GM19452 (cell line): ENCODE data around the gene FGD5.

ENCODE experiments used
- ATAC-seq: cut with Tn5 transposase; IDR thresholded peaks from one replicate; pipeline ENCODE4 v1.9.1; 2021; ENCODE audit not compliant: unreplicated experiment

Gene FGD5

DNA sequence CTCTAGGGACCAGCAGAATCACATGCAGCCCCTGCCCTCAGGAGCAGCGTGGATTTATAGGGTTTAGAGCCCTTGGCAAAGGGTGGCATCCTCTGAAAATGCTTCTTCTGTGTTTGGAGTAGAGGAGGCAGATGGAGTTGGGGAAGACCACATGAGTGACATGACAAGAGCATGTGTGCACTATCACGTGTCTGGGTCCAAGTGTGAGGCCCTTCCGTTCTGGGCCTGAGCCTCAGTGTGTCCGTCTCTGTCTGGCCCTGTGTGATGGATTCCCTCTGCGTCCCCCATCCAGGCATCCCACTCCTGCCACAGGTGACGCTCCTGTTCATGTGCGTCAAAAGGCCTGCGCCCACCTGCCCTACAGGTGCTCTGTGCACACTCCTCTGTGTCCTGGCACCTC, 30.1 kb downstream of the FGD5 start:
- ATAC-seq = no peak

DNA sequence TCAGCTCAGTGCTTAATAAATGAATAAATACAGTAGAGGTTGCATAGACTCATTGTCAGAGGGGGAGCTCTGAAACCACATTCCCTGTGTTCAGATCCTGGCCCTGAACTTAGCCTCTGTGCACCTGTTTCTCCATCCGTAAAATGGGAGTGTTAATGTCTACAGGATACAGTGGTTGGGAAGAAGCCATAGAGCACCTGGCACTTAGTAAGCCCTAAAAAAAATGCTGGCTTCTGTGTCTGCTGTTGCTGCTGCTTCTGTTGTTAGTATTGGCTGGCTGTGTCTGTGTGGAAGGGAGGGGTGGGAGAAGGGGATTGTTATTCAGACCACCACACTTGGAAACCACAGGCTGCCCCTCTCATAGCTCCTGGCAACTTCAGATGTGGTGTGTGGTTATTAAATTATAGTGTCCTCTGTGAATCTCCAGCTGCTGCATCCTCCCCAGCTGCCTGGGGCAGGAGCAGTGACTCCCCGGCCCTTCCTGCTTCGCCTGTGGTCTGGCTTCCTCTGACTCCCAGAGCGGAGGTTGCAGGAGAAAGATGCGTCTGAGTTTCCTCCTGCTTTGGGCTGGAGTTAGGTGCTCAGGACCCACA, 31.0 kb downstream of the FGD5 start:
- no peak for ATAC-seq

DNA sequence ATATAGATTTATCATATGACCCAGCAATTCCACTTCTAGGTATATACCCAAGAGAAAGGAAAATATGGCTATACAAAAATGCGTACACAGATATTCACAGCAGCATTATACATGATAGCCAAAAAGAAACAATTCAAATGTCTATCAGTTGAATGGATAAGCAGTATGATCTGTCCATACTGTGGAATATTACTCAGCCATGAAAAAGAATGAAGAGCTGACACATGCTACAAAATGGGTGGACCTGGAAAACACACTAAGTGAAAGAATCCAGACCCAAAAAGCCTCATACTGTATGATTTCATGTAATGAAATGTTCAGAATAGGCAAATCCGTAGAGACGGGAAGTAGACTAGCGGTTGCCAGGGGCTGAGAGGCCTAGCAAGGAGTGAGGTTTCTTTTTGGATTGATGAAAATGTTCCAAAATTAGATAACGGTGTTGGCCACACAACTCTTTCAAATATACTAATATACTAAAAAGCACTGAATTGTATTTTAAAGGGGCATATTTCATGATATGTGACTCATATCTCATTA, 33.4 kb downstream of the FGD5 start:
- ATAC-seq = no peak

GRCh38 chr3:14852717-14853116, 34.0 kb downstream of the FGD5 start:
- ATAC-seq = no peak

DNA sequence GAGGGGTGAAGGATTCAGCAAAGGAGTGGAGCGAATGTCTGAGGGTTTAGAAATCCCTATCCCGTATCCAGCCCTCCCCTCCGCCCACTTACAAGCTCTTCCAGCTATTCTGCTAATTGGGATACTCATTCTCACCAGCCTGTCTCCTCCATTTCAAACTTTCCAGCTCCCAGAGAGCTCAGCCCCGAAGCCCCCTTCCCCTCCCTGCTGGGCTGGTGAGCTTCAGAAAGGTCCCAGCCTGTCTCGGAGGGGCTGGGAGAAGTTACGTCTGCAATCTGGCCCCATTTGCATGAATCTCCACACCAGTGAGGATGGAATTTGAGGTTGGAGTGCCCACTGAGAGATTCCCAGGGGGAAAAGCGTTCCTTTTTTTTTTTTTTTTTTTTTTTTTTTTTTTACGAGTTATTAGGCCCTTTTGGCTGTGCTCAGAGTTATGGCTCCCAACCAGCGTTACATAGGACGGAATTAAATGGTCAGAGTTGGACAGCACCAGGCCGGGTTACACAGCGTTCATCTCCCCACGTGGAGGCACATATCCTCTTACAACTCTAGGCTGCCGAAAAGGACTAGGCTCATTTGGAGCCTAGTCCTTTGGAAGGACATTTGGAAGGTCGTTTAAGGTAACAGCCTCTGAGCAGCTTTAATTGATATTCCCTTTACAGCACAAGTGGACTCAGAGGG, 34.6 kb downstream of the FGD5 start:
- no peak for ATAC-seq

- ATAC-seq = no peak
Measured at GRCh38 chr3:14857506-14857905, 38.7 kb downstream of the FGD5 start.

DNA sequence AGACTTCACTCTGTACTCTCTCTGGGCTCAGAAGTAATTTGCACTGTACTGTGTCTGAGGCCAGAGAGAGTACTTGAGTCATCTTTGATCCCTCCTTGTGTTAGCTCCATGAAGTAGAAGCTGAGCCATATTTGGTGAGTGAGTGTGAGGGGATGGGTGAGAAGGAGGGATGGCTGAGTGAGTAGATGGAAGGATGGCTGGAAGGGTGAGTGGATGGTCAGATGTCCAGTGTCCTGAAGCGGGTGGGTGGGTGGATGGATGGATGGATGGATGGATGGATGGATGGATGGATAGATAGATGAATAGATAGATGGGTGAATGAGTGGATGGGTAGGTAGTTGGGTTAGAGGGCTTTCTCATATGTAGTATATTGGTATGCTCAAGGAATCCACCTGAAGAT, 39.3 kb downstream of the FGD5 start:
- ATAC-seq = no peak

DNA sequence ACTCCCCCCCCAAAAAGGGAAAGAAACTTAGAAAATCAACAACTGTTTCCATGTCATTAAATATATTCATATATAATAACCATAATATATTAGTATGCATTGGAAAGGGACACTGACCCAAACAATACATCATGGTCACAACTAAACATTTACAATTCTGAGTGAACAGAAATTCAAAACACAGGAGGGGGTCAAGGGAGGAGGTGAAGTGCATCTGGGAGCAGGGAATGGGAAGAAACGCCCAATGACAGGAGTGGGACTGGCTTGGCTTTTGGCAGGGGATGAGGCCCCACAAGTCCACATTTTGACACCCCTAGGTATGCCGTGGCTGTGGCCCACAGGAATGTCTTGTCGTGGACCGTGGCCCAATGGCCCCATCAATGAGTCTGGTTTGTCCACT, 41.1 kb downstream of the FGD5 start:
- ATAC-seq = no peak

GRCh38 chr3:14861031-14861430, 42.3 kb downstream of the FGD5 start:
- ATAC-seq = no peak

- ATAC-seq = no peak
Measured at GRCh38 chr3:14861446-14862302, 42.9 kb downstream of the FGD5 start.

- ATAC-seq = no peak
Measured at GRCh38 chr3:14862303-14862660, 43.5 kb downstream of the FGD5 start.

GRCh38 chr3:14862661-14863230, 44.0 kb downstream of the FGD5 start:
- ATAC-seq = no peak

DNA sequence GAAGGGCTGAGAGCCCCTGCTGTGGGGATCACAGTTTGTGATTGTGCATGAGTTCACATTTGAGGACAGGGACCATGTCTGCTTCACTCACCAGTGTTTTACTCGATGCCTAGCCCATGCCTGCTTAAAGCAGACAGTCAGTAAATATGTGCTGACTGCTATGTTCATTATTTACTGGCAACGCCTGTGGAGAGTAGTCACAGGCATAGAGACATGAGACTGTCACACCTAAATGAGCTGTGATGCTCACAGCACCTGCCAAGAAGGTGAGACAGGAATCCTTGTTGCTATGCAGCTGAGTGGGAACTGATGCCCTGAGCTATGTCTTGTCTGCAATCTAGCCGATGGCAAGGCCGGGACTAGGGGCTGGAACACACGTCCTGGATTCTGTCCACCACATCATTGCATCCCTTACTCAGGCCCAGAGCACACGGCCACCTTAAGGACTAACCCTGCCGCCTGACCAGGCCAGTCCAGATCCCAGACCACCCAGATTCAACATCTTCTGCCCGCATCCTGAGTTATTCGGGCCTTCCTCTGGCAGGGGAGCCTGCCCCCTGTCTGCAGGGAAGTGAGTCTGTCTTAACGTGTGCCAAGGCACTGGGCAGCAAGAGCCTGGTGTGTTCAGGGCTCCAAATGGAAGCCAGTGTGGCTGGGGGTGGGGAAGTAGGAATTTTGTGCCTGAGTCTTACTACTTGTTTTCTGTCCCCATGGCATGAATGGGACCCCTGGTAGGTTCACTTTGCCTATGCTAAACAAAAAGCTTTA, 44.8 kb downstream of the FGD5 start:
- no peak for ATAC-seq

DNA sequence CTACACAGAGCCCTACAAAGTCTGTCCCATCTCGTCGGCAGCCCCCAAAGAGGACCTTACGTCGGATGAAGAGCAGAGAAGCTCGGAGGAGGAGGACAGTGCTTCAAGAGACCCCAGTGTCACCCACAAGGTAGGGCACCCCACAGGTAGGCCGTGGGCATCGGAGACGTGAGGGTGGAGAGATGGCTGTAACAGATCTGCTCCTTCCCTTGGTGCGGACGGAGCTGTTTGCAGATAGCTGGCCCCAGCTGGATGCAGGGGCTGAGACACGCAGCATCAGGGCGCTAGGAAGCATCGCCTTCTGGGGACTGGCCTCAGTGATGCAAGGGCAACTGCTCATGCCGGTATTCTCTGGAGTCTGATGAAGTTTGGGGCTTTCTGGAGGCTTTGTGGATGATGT, 45.4 kb downstream of the FGD5 start:
- no peak for ATAC-seq

DNA sequence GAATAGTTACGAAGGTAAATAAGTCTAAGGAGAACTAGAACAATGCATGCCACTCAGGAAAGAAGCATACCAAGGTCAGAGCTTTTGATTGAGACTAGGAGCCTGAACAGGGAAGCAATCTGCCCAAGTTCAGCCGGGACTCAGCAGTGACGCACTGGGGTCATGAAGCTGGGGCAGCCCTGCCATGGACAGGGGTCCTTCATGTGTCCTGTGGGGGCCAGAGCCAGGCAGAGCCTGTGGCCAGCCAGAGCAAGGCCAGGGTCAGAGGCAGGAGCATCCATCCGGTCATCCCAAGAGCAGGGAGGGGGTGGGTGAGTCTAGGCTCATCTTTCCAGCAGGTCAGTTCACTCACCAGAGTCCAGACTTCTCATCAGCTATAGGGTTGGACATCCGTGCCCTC, 47.9 kb downstream of the FGD5 start:
- ATAC-seq = no peak

- ATAC-seq = no peak
Measured at GRCh38 chr3:14867936-14868570, 49.3 kb downstream of the FGD5 start.

- ATAC-seq = no peak
Measured at GRCh38 chr3:14869917-14870782, 51.4 kb downstream of the FGD5 start.

DNA sequence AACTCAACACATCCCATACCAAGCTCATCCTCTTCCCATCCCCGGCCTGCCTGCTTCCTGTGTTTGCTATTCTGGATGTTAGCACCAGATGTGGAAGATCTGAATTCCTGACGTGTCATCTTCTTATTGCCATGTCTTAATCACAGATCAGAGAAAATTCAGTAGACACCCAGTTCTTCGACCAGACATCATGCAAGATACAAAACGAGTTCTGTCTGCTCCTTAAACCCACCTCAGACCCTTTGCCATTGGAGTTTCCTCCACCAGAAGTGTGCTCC, 52.0 kb downstream of the FGD5 start:
- no peak for ATAC-seq

DNA sequence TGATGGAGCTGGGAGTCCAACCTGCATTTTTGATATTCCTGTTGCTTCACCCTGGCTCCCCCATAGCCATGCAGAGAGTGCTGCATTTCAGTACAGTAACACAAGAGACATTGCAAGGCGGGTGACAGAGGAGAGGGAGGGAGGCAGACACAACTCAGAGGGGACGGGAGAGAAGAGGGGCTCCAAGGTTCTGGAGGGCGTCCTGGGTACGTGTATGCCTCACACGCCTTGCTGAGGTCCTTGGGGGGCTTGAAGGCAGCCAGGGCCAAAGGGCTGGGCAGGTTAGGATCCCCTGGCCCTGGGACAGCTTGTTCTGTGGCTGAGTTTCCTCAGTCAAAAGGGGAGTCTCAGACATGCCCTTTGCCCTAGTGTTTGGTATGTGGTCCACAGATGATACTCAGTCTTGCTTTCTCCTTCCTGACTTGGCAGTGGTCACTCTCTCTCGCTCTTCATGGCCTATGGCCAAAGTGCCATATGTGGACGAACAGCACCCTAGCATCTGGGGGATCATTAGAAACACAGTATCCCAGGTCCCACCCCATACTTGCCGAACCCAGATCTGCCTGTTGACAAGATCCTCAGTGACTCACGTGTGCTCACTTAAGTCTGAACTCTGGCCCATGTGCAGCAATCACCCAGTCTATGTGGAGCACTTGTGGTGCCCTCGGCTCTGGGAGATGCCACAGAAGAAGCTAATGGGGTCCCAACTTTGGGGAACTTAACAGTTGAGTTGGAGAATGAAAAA, 52.9 kb downstream of the FGD5 start:
- ATAC-seq = no peak
